NCI-H69 (cell line): Measurements from ENCODE around the gene MED22.
"Not testable (repeated sequence)": the region's sequence is repeated elsewhere in the genome, so short reads cannot be mapped to it uniquely, and the experiment has no call there.

ENCODE experiments used
- DNase-seq: peaks from one replicate; lab custom pipeline; 2025; lab: John Stamatoyannopoulos, UW

Gene MED22

DNA sequence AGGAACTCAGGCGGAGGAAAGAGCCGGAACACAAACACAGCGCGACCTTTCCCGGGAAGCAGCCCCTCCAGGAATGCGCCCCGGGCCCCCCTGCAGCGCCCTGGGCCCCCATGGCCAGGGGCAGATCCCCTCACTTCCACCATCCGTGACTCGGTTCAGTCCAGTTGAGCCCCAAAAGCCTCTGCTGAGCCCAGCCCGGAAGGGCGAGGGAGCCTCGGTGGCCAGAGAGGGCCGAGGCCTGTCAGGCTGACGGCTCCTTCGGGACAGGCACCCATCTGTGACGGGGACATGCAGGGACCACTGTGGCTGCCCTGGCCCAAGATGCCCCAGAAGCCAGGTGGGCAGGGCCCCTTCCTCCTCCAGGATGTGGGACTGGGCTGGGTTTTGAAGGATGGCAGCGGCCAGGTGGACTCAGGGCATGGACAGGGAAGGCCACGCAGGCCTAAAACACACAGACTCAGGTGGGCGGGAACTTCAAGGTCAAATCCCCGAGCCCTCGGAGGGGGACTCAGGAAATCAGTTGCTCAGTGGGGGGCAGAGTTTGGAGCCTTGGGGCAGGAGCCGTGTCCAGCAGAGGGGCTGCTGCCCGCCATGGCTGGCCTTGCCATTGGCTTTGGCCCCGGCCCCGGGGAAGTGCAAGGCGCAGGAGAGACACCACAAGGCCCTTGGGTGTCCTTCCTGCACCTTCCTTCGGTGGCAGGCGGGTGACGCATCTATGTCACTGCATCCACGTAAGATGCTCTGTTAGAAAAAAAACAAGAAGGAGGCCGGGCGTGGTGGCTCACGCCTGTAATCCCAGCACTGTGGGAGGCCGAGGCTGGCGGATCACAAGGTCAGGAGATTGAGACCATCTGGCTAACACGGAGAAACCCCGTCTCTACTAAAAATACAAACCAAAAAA is 43.2 kb downstream of the MED22 start:
- no peak for DNase-seq

DNA sequence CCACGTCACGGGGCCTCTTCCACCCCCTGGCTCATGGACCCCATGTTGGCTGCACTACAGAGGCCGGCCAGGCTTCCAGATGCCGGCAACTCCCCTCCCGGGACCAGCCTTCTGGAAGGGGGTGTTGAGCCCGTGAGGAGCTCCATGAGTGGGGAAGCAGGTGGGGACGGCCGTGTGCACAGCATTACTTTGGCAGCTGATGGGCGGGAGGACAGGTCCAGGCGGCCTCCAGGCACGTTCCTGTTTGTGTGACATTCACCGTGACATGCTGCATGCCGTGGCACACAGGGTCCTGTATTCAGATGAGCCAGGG is 43.8 kb downstream of the MED22 start:
- DNase-seq: no peak

DNA sequence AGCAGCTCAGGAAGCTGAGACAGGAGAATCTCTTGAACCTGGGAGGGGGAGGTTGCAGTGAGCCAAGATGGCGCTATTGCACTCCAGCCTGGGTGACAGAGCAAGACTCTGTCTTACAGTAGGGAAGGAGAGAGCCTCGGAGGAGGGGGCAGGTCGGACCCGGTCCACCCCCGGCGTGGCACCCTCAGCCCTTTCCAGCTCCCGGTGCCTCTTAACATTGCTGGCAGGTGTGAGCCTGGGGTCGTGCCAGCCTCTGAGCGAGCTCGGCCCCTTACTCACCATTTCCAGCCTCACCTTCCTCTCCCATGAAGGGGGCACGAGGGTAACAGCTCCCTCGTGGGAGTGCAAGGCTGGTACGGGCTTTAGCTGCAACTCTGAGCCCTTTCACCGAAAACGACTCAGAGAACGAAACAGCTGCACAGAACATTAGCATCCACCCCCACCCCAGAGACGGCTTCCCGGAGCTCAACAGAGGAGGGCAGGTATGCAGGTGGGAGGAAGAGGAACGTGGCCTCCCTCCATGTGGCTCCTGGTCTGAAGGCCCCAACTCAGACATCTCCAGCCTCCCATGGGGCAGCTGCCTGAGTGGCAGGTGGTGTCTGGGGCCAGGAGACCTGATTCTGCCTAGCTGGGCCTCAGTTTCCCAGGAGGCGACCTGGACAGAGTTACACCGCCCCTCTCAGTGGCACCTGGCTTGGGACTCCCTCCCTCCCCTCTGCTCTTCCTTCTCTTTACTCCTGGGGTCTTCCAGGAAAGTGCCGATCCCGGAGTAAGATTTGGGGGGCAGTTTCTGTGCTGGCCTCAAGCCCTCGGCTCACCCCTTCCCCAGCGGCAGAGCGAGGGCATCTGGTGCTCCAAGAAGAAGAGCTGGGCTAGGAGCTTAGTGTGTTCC is 44.4 kb downstream of the MED22 start:
- no peak for DNase-seq

DNA sequence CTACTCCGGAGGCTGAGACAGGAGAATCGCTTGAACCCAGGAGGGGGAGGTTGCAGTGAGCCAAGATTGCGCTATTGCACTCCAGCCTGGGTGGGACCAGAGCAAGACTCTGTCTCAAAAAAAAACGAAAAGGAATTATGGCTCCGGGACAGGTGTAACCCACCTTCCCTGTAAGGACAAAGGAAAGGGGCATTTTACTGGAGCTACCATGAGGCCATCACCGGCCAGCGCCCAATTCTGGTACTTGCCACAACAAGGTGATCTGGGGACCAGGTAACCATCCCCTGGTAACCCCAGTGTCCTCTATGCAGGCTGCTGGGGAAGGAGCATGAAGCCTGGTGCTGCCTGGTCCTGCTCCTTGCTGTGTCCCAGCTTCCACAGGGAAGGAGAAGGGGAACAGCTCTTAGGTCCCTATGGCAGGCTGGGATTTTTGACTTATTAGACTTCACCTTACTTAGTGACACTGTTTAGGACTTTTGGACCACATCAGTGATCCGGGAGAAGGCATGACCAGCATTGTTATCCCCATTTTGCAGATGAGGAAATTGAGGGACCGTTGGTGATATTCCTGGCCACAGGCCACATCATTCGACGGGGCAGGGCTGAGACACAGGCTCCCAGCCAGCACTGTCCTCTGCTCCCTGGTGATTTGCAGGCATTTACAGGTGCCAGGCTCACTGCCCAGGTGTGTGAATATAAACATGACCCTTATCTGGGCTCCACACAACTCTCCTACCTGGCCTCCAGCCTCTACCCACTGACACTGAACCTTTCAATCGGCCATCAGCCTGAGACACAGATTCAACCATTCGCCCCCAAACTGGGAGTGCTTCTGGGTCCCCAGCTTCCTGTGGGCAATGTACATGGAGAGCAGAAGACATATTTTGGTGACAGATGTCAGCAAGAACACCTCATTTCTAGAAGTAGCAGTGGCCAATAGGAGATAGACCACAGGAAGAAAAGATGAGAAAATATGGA is 46.4 kb downstream of the MED22 start:
- DNase-seq: no peak

DNA sequence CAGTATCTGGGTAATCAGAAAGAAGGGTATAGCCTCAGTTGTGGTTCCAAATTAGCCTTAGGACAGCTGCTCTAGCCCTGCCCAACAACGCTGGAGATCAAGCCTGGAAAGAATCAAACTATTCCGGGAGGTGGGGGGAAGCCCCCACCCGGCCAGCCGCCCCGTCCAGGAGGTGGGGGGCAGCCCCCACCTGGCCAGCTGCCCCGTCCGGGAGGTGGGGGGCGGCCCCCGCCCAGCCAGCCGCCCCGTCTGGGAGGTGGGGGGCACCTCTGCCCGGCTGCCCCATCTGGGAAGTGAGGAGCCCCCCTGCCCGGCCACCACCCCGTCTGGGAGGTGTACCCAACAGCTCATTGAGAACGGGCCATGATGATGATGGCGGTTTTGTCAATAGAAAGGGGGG is 47.9 kb downstream of the MED22 start:
- DNase-seq: not testable (repeated sequence)

DNA sequence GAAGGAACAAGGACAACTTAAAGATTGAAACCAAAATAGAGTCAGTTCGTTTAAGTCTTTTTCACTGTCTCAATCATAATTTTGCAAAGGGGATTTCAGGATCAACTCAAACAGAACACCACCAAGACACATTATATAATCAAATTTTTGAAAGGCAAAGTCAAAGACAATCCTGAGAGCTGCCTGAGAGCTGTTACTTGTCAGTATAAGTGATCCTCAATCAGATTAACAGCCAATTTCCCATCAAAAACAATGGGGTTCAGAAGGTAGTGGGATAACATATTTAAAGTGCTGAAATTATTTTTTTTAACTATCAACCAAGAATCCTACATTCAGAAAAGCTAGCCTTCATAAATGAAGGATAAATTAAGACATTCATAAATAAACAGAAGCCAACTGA is 53.7 kb downstream of the MED22 start:
- DNase-seq: no peak

DNA sequence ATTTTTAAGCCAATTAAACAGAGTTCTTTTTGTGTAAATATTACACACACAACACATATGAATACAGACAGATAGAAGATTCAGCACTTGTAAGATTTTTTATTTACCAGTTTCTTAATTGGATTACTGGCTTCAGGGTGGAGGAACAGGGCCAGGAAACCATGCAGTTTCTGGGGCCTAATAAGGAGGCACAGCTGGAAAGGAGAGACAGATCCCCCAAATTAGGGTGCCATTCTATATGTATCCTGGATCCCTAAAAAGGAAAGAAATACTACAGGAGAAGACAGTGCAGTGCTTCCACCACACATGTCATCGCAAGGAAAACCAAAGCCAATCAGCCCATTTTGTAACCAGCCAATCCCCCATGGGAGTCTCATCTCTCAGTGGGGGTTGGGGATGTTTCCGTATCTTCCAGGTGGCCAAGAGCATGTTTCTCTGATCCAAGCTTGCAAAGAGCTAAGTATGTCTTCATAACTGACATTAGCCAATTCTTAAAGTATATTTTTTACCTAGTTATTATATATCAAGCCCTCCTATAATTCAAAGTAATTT is 57.1 kb downstream of the MED22 start:
- DNase-seq: no peak
